Measurements from ENCODE around the gene COQ5. TPM values are rescaled to one million over a fixed set of nuclear protein-coding genes. Genes with fewer than 3 reads are reported as not detected.

COQ5 gene
- total and polyA plus RNA-seq, 2 of the 4 experiments (the other 2 are of a cell fraction): 21.6 to 25.1 TPM

DNA sequence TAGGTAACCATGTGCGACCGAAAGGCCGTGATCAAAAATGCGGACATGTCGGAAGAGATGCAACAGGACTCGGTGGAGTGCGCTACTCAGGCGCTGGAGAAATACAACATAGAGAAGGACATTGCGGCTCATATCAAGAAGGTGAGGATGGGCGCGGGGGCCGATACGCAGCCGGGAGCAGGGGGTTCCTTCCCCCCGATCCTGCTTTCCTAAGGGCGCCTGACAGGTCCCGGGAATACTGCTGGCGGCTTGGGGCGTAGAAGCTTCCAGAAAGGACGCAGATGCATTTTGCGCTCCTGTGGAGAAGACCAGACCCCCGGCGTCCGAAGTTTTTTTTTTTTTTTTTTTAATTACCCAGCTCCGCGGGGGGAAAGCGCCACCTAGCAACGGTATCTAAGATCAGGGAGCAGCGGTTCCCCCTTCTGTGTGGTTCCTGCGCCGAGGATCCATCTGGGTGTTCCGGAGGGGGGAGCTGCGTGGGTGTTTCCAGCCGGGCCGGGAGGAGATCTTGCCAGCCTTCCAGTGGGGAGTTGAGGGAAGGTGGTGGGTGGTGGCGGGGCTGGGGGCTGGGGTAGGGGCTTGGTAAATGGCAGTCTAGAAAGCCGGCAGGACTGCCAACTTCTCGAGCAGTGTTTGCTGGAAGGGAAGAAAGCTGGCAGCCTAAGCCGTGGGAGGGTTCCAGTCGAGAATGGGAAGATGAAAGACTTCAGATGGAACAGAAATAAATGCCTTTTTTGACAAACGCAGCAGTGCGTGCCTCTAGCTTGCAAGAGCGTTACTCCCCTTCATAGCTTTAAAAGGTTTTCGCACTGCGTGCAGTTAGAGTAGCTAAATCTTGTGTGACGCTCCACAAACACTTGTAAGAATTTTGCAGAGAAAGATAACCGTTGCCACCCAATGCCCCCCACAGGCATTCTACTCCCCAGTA, 32.3 kb downstream of the COQ5 start:
- peak overlapping the region; percentile 87 for H3K14ac ChIP-seq (replicated peaks; ENCODE audit: low read depth, low read length)
- H2BK5ac ChIP-seq (ENCODE audit: low read depth, low read length, poor library complexity, severe bottlenecking): peak overlapping the region; percentile 73
- no TSS peak for BruUV-seq (replicated peaks)
- intact Hi-C loops (cut with micrococcal nuclease): loop anchor here (1.0 to 2.0 kb wide), 2 partner anchors 27 to 32 kb away; partner anchors contain the start of genes COQ5 and SRSF9
- in situ Hi-C loops (cut with MboI; ENCODE audit: low sequenced_read_pairs): no loop called here
- peak overlapping the region; percentile 98 for H2AK9ac ChIP-seq (replicated peaks; ENCODE audit: low read depth, low read length, poor library complexity)
- H3K9me3 ChIP-seq (ENCODE audit: control insufficient read depth, insufficient read depth, low read length): no peaks in the 10 kb centered on the region
- ChIA-PET CTCF (interaction anchor here (0.6 to 1.2 kb wide), 4 partner anchors 21 to 410 kb away, joined by 3 to 6 read pairs (median 4); no protein-coding TSS in a partner anchor), POLR2A (ENCODE audit: unreplicated experiment) (interaction anchor here (0.6 to 0.7 kb wide), 4 partner anchors 8 to 400 kb away, joined by 3 to 6 read pairs (median 4); no protein-coding TSS in a partner anchor)
- WGBS, 2 experiments (ENCODE audit: extremely low coverage in 2 of 2, insufficient read length in 1 of 2): 0% methylated on average over 9 of the region's 47 CpGs; no CpG with 5 or more reads in 1 of the 2 experiments
- H3K4me3 ChIP-seq (ENCODE audit: insufficient read depth, low read depth, low read length): peak overlapping the region; percentile 76
- peaks cover 27% of the 10 kb centered on the region for H4K20me1 ChIP-seq (ENCODE audit: insufficient read depth, low read length)
- H2AK5ac ChIP-seq (ENCODE audit: low read depth, low read length): peak overlapping the region; percentile 22
- no peak overlapping the region for H3K18ac ChIP-seq (ENCODE audit: low read depth, low read length)
- peak overlapping the region; percentile 65 for H3K23ac ChIP-seq (ENCODE audit: low read depth, low read length)
- peak overlapping the region in 1 of 2 experiments; percentile 26; a peak in 1 of 4 replicates for H4K8ac ChIP-seq (ENCODE audit: low read depth in 2 of 2, low read length in 2 of 2)
- peaks cover 10 to 37% of the 10 kb centered on the region in 2 experiments for H3K79me1 ChIP-seq (ENCODE audit: low read depth in 1 of 2, low read length in 2 of 2)
- peak overlapping the region; percentile 70 for H3K9ac ChIP-seq (ENCODE audit: low read depth, low read length)
- peak overlapping the region; percentile 4; the same call in 1 of the 2 replicates for H4K91ac ChIP-seq (ENCODE audit: insufficient read depth, low read depth, low read length)
- H2AFZ ChIP-seq (replicated peaks; ENCODE audit: low read length, poor library complexity): peak overlapping the region; percentile 74
- peak overlapping the region; percentile 54; the same call in 1 of the 2 replicates for H3K56ac ChIP-seq (ENCODE audit: extremely low read depth, insufficient read depth, low read length)
- no peak overlapping the region for H2BK20ac ChIP-seq (ENCODE audit: low read depth, low read length)
- H3K9me1 ChIP-seq (ENCODE audit: insufficient read depth, low read length): peaks cover 2% of the 10 kb centered on the region; the same call in 1 of the 2 replicates
- DNase-seq (peak; percentile 56), ATAC-seq (ENCODE audit: low read depth) (peak; percentile 33)
- H3K36me3 ChIP-seq (ENCODE audit: control insufficient read depth, insufficient read depth, low read length): peaks cover 10% of the 10 kb centered on the region
- TF ChIP-seq NFE2L2 (IDR thresholded peaks at IDR 0.05; ENCODE audit: low read depth, low read length) (no peak), CEBPB (IDR thresholded peaks at IDR 0.05; ENCODE audit: low read depth, low read length) (no peak), MAFK (IDR thresholded peaks at IDR 0.05; ENCODE audit: low read depth, low read length) (no peak), RFX5 (IDR thresholded peaks at IDR 0.05; ENCODE audit: low read depth, low read length) (no peak), CHD1 (IDR thresholded peaks at IDR 0.05; ENCODE audit: low read depth, low read length) (no peak), FOS (IDR thresholded peaks at IDR 0.05; ENCODE audit: low read depth, low read length) (no peak), POLR2A (IDR thresholded peaks at IDR 0.05; ENCODE audit: low read depth, low read length) (no peak), MXI1 (IDR thresholded peaks at IDR 0.05; ENCODE audit: borderline replicate concordance, low read depth, low read length) (peak; percentile 31; the same call in 1 of the 2 replicates), RAD21 (IDR thresholded peaks at IDR 0.05; ENCODE audit: low read length) (peak; percentile 8; the same call in 1 of the 2 replicates), SMC3 (IDR thresholded peaks at IDR 0.05; ENCODE audit: low read depth, low read length) (peak; percentile 19; the same call in 1 of the 2 replicates)
- TF ChIP-seq, protein P1, sequence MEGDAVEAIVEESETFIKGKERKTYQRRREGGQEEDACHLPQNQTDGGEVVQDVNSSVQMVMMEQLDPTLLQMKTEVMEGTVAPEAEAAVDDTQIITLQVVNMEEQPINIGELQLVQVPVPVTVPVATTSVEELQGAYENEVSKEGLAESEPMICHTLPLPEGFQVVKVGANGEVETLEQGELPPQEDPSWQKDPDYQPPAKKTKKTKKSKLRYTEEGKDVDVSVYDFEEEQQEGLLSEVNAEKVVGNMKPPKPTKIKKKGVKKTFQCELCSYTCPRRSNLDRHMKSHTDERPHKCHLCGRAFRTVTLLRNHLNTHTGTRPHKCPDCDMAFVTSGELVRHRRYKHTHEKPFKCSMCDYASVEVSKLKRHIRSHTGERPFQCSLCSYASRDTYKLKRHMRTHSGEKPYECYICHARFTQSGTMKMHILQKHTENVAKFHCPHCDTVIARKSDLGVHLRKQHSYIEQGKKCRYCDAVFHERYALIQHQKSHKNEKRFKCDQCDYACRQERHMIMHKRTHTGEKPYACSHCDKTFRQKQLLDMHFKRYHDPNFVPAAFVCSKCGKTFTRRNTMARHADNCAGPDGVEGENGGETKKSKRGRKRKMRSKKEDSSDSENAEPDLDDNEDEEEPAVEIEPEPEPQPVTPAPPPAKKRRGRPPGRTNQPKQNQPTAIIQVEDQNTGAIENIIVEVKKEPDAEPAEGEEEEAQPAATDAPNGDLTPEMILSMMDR (conservative IDR thresholded peaks at IDR 0.05; ENCODE audit: low read depth, low read length): no peak
- H3K27ac ChIP-seq (ENCODE audit: insufficient read depth, low read length): peak overlapping the region; percentile 78
- H2BK120ac ChIP-seq (ENCODE audit: low read depth, low read length): no peak overlapping the region
- H3K4ac ChIP-seq (ENCODE audit: low read depth, low read length): peak overlapping the region; percentile 78
- H2BK15ac ChIP-seq (ENCODE audit: low read depth, low read length): no peak overlapping the region
- peak overlapping the region; percentile 95 for H3K4me2 ChIP-seq (ENCODE audit: low read depth, low read length)
- no peak overlapping the region for H4K5ac ChIP-seq (ENCODE audit: low read depth, low read length)
- H3K4me1 ChIP-seq (ENCODE audit: control insufficient read depth, insufficient read depth, low read length): peaks cover 1% of the 10 kb centered on the region
- dilution Hi-C loops (cut with HindIII; ENCODE audit: low sequenced_read_pairs, unreplicated experiment): no loop called here
- no peaks in the 10 kb centered on the region for H3K27me3 ChIP-seq (ENCODE audit: control insufficient read depth, insufficient read depth, low read length)
